SU-DHL-6 (cell line): Measurements from ENCODE around the gene NDUFS2.

Experiments used
- EZH2phosphoT487 ChIP-seq: fragments of 200-600 bp; sonication (generic), shearing (Covaris generic); conservative IDR thresholded peaks from 2 replicates; pipeline ENCODE4 v1.6.1; 2018; ENCODE audit warnings: mild to moderate bottlenecking, antibody characterized with exemption, low read length, moderate library complexity, mixed read lengths
- TF ChIP-seq, protein P1 (sequence below): fragments of 200-600 bp; sonication (generic); IDR thresholded peaks from one replicate; pipeline ENCODE4 v1.5.1; 2017; ENCODE audit warnings: antibody characterized with exemption, mild to moderate bottlenecking, low read length, moderate library complexity; ENCODE audit not compliant: insufficient read depth, poor library complexity, severe bottlenecking

DNA sequence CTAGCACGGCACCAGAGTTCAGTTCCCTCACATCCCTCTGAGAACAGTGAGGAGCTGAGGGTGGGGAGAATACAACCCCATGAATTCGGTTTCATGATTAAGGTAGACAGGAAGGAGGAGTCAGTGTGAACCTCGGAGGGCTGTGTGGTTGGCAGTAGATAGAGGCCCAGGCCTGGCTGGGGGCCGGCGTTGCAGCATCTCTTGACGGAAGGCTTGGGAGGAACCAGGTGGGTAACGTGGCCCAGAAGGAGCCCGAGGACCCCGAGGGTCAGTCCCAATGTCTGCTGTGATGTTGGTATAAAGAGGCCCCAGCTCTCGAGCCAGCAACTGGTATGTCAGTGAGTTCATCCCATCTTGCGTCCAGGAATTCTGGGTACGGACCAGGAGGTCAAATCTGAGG is 30.5 kb upstream of the NDUFS2 start:
- TF ChIP-seq EZH2phosphoT487, result no peak
- TF ChIP-seq, protein P1, sequence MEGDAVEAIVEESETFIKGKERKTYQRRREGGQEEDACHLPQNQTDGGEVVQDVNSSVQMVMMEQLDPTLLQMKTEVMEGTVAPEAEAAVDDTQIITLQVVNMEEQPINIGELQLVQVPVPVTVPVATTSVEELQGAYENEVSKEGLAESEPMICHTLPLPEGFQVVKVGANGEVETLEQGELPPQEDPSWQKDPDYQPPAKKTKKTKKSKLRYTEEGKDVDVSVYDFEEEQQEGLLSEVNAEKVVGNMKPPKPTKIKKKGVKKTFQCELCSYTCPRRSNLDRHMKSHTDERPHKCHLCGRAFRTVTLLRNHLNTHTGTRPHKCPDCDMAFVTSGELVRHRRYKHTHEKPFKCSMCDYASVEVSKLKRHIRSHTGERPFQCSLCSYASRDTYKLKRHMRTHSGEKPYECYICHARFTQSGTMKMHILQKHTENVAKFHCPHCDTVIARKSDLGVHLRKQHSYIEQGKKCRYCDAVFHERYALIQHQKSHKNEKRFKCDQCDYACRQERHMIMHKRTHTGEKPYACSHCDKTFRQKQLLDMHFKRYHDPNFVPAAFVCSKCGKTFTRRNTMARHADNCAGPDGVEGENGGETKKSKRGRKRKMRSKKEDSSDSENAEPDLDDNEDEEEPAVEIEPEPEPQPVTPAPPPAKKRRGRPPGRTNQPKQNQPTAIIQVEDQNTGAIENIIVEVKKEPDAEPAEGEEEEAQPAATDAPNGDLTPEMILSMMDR, result no peak
